Hepatic stellate cell (primary cell): ENCODE measurements around the gene FAM181A.

Experiments
- DNase-seq: peaks from one replicate; pipeline ENCODE4 v3.0.0; 2011; ENCODE audit warnings: low spot score

Gene FAM181A

GRCh38 chr14:93929048-93929535, 1.9 kb downstream of the FAM181A start:
- DNase-seq, result no peak

- DNase-seq, result no peak
Measured at GRCh38 chr14:93929657-93930056, 2.5 kb downstream of the FAM181A start.

- DNase-seq, result no peak
Measured at GRCh38 chr14:93930296-93930988, 3.3 kb downstream of the FAM181A start.

- DNase-seq, result no peak
Measured at GRCh38 chr14:93930989-93931307, 3.8 kb downstream of the FAM181A start.

- no peak for DNase-seq
Measured at GRCh38 chr14:93932642-93933041, 5.5 kb downstream of the FAM181A start.

GRCh38 chr14:93935213-93935612, 8.1 kb downstream of the FAM181A start:
- no peak for DNase-seq

- no peak for DNase-seq
Measured at GRCh38 chr14:93936245-93936644, 9.1 kb downstream of the FAM181A start.

- DNase-seq, result no peak
Measured at GRCh38 chr14:93936926-93937325, 9.8 kb downstream of the FAM181A start.

GRCh38 chr14:93937519-93937918, 10.4 kb downstream of the FAM181A start:
- no peak for DNase-seq

GRCh38 chr14:93938751-93939303, 11.7 kb downstream of the FAM181A start:
- DNase-seq, result no peak

GRCh38 chr14:93939304-93940229, 12.4 kb downstream of the FAM181A start:
- peak; percentile 92 for DNase-seq

GRCh38 chr14:93940437-93940836, 13.3 kb downstream of the FAM181A start:
- no peak for DNase-seq

GRCh38 chr14:93941293-93941910, 14.3 kb downstream of the FAM181A start:
- DNase-seq, result no peak

GRCh38 chr14:93943052-93943451, 15.9 kb downstream of the FAM181A start:
- DNase-seq, result no peak

GRCh38 chr14:93943930-93944329, 16.8 kb downstream of the FAM181A start:
- DNase-seq, result no peak

GRCh38 chr14:93944348-93945069, 17.4 kb downstream of the FAM181A start:
- DNase-seq, result no peak

- no peak for DNase-seq
Measured at GRCh38 chr14:93945070-93945399, 17.9 kb downstream of the FAM181A start.

- no peak for DNase-seq
Measured at GRCh38 chr14:93946104-93946503, 19.0 kb downstream of the FAM181A start.

GRCh38 chr14:93946541-93947090, 19.5 kb downstream of the FAM181A start:
- DNase-seq, result no peak

- DNase-seq, result no peak
Measured at GRCh38 chr14:93947282-93947681, 20.1 kb downstream of the FAM181A start.

GRCh38 chr14:93949511-93950075, 22.4 kb downstream of the FAM181A start:
- DNase-seq, result no peak
